Astrocyte (in vitro differentiated cells and primary cell): ENCODE data around the gene RNF150.

ENCODE experiments used
- CTCF ChIP-seq: IDR thresholded peaks from 2 replicates; pipeline ENCODE4 v1.5.1; 2011; ENCODE audit warnings: low read depth, mild to moderate bottlenecking, inconsistent platforms, low read length, moderate library complexity; ENCODE audit not compliant: insufficient read depth
- EZH2 ChIP-seq: IDR thresholded peaks from 2 replicates; pipeline ENCODE4 v1.6.1; 2012; ENCODE audit warnings: mild to moderate bottlenecking, low read length, inconsistent platforms; ENCODE audit not compliant: insufficient read depth

GRCh38 chr4:141011901-141012315, 121.4 kb downstream of the RNF150 start:
- TF ChIP-seq EZH2 (no peak), CTCF (no peak)
